Mesenchymal stem cell (in vitro differentiated cells and primary cell): ENCODE data around the gene ACVR2B.

Source experiments
- DNase-seq: peaks from one replicate; pipeline ENCODE4 v3.0.0-alpha.2; 2013
- H2AFZ ChIP-seq: one replicate; pipeline ENCODE4 v1.6.1; 2013; ENCODE audit warnings: low read depth, mild to moderate bottlenecking, control low read depth, inconsistent platforms, low read length, moderate library complexity
- H2AK5ac ChIP-seq: 2 replicates; pipeline ENCODE4 v1.6.1; 2013; ENCODE audit warnings: low read length, moderate library complexity, mild to moderate bottlenecking, inconsistent platforms; ENCODE audit not compliant: severe bottlenecking
- H2BK120ac ChIP-seq: one replicate; pipeline ENCODE4 v1.6.1; 2013; ENCODE audit warnings: low read depth, mild to moderate bottlenecking, inconsistent platforms, low read length, moderate library complexity
- H2BK12ac ChIP-seq, 2 experiments: one replicate each; pipeline ENCODE4 v1.6.1; 2013; ENCODE audit warnings: inconsistent platforms in 2 of 2, low read length in 2 of 2, mild to moderate bottlenecking in 2 of 2, moderate library complexity in 2 of 2, control low read depth in 1 of 2
- H2BK15ac ChIP-seq: one replicate; pipeline ENCODE4 v1.6.1; 2013; ENCODE audit warnings: mild to moderate bottlenecking, low read depth, inconsistent platforms; ENCODE audit not compliant: poor library complexity, severe bottlenecking
- H2BK5ac ChIP-seq: 2 replicates; pipeline ENCODE4 v1.6.1; 2013; ENCODE audit warnings: low read depth, mild to moderate bottlenecking, low read length, control low read depth, inconsistent platforms; ENCODE audit not compliant: poor library complexity, severe bottlenecking
- H3K14ac ChIP-seq, 2 experiments: one replicate each; pipeline ENCODE4 v1.6.1; 2013; ENCODE audit warnings: inconsistent platforms in 2 of 2, low read length in 2 of 2, control low read depth in 1 of 2, mild to moderate bottlenecking in 1 of 2, moderate library complexity in 1 of 2
- H3K18ac ChIP-seq, 2 experiments: one replicate each; pipeline ENCODE4 v1.6.1; 2013; ENCODE audit warnings: inconsistent platforms in 2 of 2, low read length in 2 of 2, control low read depth in 1 of 2, low read depth in 1 of 2, mild to moderate bottlenecking in 1 of 2
- H3K23ac ChIP-seq, 2 experiments: one replicate each; pipeline ENCODE4 v1.6.1; 2013; ENCODE audit warnings: inconsistent platforms in 2 of 2, low read length in 2 of 2, mild to moderate bottlenecking in 2 of 2, moderate library complexity in 2 of 2, control low read depth in 1 of 2
- H3K27ac ChIP-seq: 2 replicates; pipeline ENCODE4 v1.5.1; 2013; ENCODE audit warnings: mild to moderate bottlenecking, moderate library complexity, low read length, control low read depth, inconsistent platforms; ENCODE audit not compliant: poor library complexity, severe bottlenecking
- H3K27me3 ChIP-seq, 2 experiments: 2 replicates each; pipeline versions ENCODE4 v1.6.1 to v1.7.0; 2013; ENCODE audit warnings: low read length in 2 of 2, mild to moderate bottlenecking in 2 of 2, moderate library complexity in 2 of 2, control low read depth in 1 of 2, inconsistent platforms in 1 of 2; ENCODE audit not compliant: control insufficient read depth in 1 of 2, insufficient read depth in 1 of 2
- H3K36me3 ChIP-seq, 2 experiments: 2 replicates each; pipeline versions ENCODE4 v1.6.1 to v1.7.0; 2013; ENCODE audit warnings: low read length in 2 of 2, control low read depth in 1 of 2, inconsistent platforms in 1 of 2, low read depth in 1 of 2, mild to moderate bottlenecking in 1 of 2; ENCODE audit not compliant: insufficient read depth in 2 of 2, control insufficient read depth in 1 of 2
- H3K4ac ChIP-seq, 2 experiments: one replicate each; pipeline ENCODE4 v1.6.1; 2013; ENCODE audit warnings: inconsistent platforms in 2 of 2, low read length in 2 of 2, mild to moderate bottlenecking in 2 of 2, moderate library complexity in 2 of 2, control low read depth in 1 of 2, low read depth in 1 of 2
- H3K4me1 ChIP-seq: 2 replicates; pipeline ENCODE4 v1.6.1; 2013; ENCODE audit warnings: low read depth, low read length, control low read depth; ENCODE audit not compliant: control insufficient read depth, insufficient read depth
- H3K4me2 ChIP-seq: 2 replicates; pipeline ENCODE4 v1.6.1; 2013; ENCODE audit warnings: low read length, mild to moderate bottlenecking, inconsistent platforms; ENCODE audit not compliant: poor library complexity, severe bottlenecking
- H3K4me3 ChIP-seq, 2 experiments: 2 replicates each; pipeline versions ENCODE4 v1.5.1 to v1.7.0; 2013; ENCODE audit warnings: low read length in 2 of 2, mild to moderate bottlenecking in 2 of 2, control low read depth in 1 of 2, low read depth in 1 of 2; ENCODE audit not compliant: insufficient read depth in 1 of 2
- H3K79me1 ChIP-seq: replicated peaks from 2 replicates; pipeline ENCODE4 v1.6.1; 2013; ENCODE audit warnings: mild to moderate bottlenecking, control low read depth, low read length, inconsistent platforms; ENCODE audit not compliant: poor library complexity, severe bottlenecking
- H3K9ac ChIP-seq: 2 replicates; pipeline ENCODE4 v1.7.0; 2013; ENCODE audit warnings: mild to moderate bottlenecking, low read length, moderate library complexity
- H3K9me3 ChIP-seq: 2 replicates; pipeline ENCODE4 v1.7.0; 2013; ENCODE audit warnings: mild to moderate bottlenecking, low read length; ENCODE audit not compliant: control insufficient read depth
- H4K8ac ChIP-seq: one replicate; pipeline ENCODE4 v1.6.1; 2013; ENCODE audit warnings: inconsistent platforms, mild to moderate bottlenecking, low read length, moderate library complexity
- H4K91ac ChIP-seq: one replicate; pipeline ENCODE4 v1.6.1; 2013; ENCODE audit warnings: mild to moderate bottlenecking, low read length, inconsistent platforms
- WGBS: methylation state at CpG from one replicate; pipeline ENCODE4 v1.1.7; 2013; ENCODE audit warnings: mixed read lengths; 5-methylcytosine and 5-hydroxymethylcytosine counted together

Gene ACVR2B

DNA sequence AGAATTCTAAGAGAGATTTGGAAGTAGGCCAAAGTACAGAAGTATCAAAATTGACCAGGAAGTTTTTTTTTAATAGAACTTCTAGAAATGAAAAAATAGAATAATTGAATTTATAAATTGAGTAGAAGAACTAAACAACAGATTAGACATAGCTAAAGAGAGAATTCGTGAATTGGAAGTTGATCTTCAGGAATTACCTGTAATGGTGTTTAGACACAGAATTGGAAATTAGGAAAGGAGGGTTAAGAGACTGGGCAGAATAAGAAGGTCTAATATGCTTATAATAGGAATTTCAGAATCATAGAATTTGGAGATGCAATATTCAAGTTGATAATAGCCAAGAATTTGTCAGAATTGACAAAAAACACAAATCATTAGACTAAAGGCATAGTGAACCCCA is 16.2 kb downstream of the ACVR2B start:
- Histone ChIP-seq H3K14ac (no peak overlapping the region), H3K9me3 (peaks cover 25% of the 10 kb centered on the region), H4K8ac (no peak overlapping the region), H2BK12ac (no peak overlapping the region), H3K4me3 (no peak overlapping the region), H2BK15ac (no peak overlapping the region), H3K4me1 (peaks cover 9% of the 10 kb centered on the region), H2AFZ (no peak overlapping the region), H3K18ac (no peak overlapping the region), H3K4me2 (no peak overlapping the region), H4K91ac (no peak overlapping the region), H3K27me3 (no peaks in the 10 kb centered on the region), H3K23ac (no peak overlapping the region), H3K4ac (no peak overlapping the region), H3K27ac (no peak overlapping the region), H2BK120ac (no peak overlapping the region), H3K79me1 (peaks cover 47% of the 10 kb centered on the region), H3K9ac (no peak overlapping the region), H3K36me3 (no peaks in the 10 kb centered on the region), H2BK5ac (no peak overlapping the region), H2AK5ac (no peak overlapping the region)
- DNase-seq, result no peak
- WGBS, result 80% methylated on average over 1 of the region's 1 CpG

DNA sequence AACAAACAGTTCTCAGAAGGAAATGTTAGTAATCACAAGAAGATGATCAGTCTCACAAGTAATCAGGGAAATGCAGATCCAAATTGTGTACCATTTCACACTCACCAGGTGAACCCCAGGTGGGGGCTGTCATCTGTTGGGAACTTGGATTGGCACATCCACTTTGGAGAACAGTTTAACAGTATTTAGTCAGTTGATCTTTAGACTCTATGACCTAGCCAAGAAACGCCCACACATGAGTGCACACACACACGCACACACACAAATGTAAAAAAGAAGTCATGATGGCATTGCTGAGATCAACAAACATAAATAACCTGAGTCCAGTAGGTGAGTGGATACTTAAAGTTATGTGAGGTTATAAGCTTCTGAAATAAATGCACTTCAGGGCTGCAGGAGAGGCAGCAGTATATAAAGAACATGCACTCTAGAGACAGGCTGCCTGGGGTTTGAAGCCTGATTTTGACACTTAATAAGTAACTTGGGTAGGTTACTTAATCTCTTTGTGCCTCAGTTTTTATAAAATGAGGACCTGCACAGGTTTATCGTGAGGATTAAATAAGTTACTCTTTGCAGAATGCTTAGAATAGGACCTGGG is 17.7 kb downstream of the ACVR2B start:
- no peak overlapping the region for H3K9ac ChIP-seq
- H2BK5ac ChIP-seq, result no peak overlapping the region
- no peak overlapping the region for H2BK120ac ChIP-seq
- H3K4ac ChIP-seq, result no peak overlapping the region
- no peak overlapping the region for H2BK12ac ChIP-seq
- H3K79me1 ChIP-seq, result peaks cover 60% of the 10 kb centered on the region
- peaks cover 9% of the 10 kb centered on the region for H3K4me1 ChIP-seq
- H2BK15ac ChIP-seq, result no peak overlapping the region
- H3K36me3 ChIP-seq, result no peaks in the 10 kb centered on the region
- H3K14ac ChIP-seq, result no peak overlapping the region
- H4K8ac ChIP-seq, result no peak overlapping the region
- no peak overlapping the region for H3K27ac ChIP-seq
- H3K27me3 ChIP-seq, result no peaks in the 10 kb centered on the region
- H3K23ac ChIP-seq, result no peak overlapping the region
- peaks cover 22% of the 10 kb centered on the region for H3K9me3 ChIP-seq
- 71% methylated on average over 1 of the region's 3 CpGs for WGBS
- H2AFZ ChIP-seq, result no peak overlapping the region
- H4K91ac ChIP-seq, result no peak overlapping the region
- no peak overlapping the region for H3K4me3 ChIP-seq
- no peak overlapping the region for H3K18ac ChIP-seq
- DNase-seq, result no peak
- no peak overlapping the region for H3K4me2 ChIP-seq
- no peak overlapping the region for H2AK5ac ChIP-seq

DNA sequence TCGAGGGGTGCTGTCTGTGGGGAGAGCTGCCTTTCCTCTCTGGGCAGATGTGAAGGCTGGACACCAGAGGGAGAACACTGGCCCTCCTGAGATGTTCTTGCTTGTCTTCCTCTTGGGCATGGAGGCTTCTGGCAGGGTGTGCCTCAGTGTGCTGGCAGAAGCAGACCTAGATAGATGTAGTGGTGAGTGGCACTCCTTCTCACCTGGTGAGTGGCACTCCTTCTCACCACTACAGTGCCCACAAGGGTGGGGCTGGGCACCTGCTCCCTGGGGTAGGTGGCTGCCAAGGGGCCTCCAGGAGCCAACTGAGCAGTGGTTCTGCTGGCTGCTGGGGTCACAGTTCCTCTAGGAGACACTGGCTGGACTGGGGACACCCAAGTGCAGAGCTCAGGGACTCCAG is 18.7 kb downstream of the ACVR2B start:
- H3K18ac ChIP-seq, result no peak overlapping the region
- H2BK12ac ChIP-seq, result no peak overlapping the region
- no peak overlapping the region for H4K8ac ChIP-seq
- no peak overlapping the region for H2BK15ac ChIP-seq
- H2AFZ ChIP-seq, result no peak overlapping the region
- no peak overlapping the region for H2BK120ac ChIP-seq
- peaks cover 64% of the 10 kb centered on the region for H3K79me1 ChIP-seq
- no peak overlapping the region for H3K4me2 ChIP-seq
- H3K36me3 ChIP-seq, result peaks cover 0 to 5% of the 10 kb centered on the region in 2 experiments
- no peak overlapping the region for H3K4ac ChIP-seq
- H3K27me3 ChIP-seq, result no peaks in the 10 kb centered on the region
- 92% methylated on average over 1 of the region's 1 CpG for WGBS
- H3K9me3 ChIP-seq, result peaks cover 22% of the 10 kb centered on the region
- H2BK5ac ChIP-seq, result no peak overlapping the region
- no peak overlapping the region for H3K4me3 ChIP-seq
- DNase-seq, result no peak
- no peak overlapping the region for H3K14ac ChIP-seq
- H3K9ac ChIP-seq, result no peak overlapping the region
- H3K23ac ChIP-seq, result no peak overlapping the region
- no peak overlapping the region for H4K91ac ChIP-seq
- no peak overlapping the region for H3K27ac ChIP-seq
- H2AK5ac ChIP-seq, result no peak overlapping the region
- peaks cover 9% of the 10 kb centered on the region for H3K4me1 ChIP-seq

DNA sequence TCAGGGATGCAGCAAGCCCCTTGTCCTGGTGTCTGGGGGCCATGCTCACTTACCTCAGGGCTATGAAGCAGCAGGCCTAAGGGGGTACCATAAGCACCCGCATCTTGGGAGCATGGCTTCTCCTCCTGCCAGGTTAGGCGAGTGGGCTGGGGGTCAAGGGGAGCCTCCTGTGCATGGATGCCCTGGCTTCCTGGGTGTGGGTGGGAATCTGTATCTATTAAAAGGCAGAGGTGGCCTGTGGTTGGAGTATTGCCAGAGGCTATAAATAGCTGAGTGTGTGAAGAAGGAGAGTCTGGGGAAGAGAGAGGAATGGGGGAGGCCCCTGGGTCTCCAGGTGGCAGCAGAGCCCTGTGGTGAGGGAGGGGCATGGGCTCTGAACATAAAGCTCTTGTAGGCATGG is 19.5 kb downstream of the ACVR2B start:
- H2BK12ac ChIP-seq, result no peak overlapping the region
- WGBS, result 97% methylated on average over 2 of the region's 2 CpGs

More for the DNA sequence above, 19.5 kb downstream of the ACVR2B start:
- DNase-seq, result peak; percentile 10
- Histone ChIP-seq H3K14ac (no peak overlapping the region), H3K36me3 (peaks cover 0 to 10% of the 10 kb centered on the region in 2 experiments), H3K9me3 (peaks cover 22% of the 10 kb centered on the region), H3K27ac (no peak overlapping the region), H3K79me1 (peaks cover 59% of the 10 kb centered on the region), H2BK15ac (no peak overlapping the region), H3K4me2 (no peak overlapping the region), H4K91ac (no peak overlapping the region), H2AK5ac (no peak overlapping the region), H3K27me3 (no peaks in the 10 kb centered on the region), H3K9ac (no peak overlapping the region), H2BK120ac (no peak overlapping the region), H3K4me3 (no peak overlapping the region), H2BK5ac (no peak overlapping the region), H3K4me1 (peaks cover 9% of the 10 kb centered on the region), H4K8ac (no peak overlapping the region), H3K4ac (no peak overlapping the region), H3K18ac (no peak overlapping the region), H3K23ac (no peak overlapping the region), H2AFZ (no peak overlapping the region)
